K562 (cell line): ENCODE results near the gene UNC50. TPM values are rescaled to one million over a fixed set of nuclear protein-coding genes. Genes with fewer than 3 reads are reported as not detected.

ENCODE experiments used
- DIDO1 ChIP-seq: fragments of 450-650 bp; IDR thresholded peaks from 2 replicates; pipeline ENCODE4 v1.6.1; 2016; ENCODE audit warnings: low read depth, missing biosample characterization, missing genetic modification characterization
- FOXJ2 ChIP-seq: fragments of 200-800 bp; sonication (Bioruptor generic); IDR thresholded peaks from 2 replicates; pipeline ENCODE4 v1.6.1; 2016; ENCODE audit warnings: missing genetic modification characterization, missing compliant biosample characterization
- GABPB2 ChIP-seq: fragments of 250-450 bp; sonication (Bioruptor Pico); conservative IDR thresholded peaks from 2 replicates; pipeline ENCODE4 v1.5.1; 2021; ENCODE audit warnings: mild to moderate bottlenecking
- HDAC1 ChIP-seq, 2 experiments: fragments of 450-650 bp; IDR thresholded peaks; 2 replicates each; pipeline ENCODE4 v1.6.1; 2016 to 2017; ENCODE audit warnings: inconsistent platforms in 1 of 2, mild to moderate bottlenecking in 1 of 2, moderate library complexity in 1 of 2
- KLF13 ChIP-seq: fragments of 450-650 bp; IDR thresholded peaks from 2 replicates; pipeline ENCODE4 v1.6.1; 2016; ENCODE audit warnings: missing genetic modification characterization, low read depth, mild to moderate bottlenecking, missing compliant biosample characterization, moderate library complexity, borderline replicate concordance
- RFX7 ChIP-seq: fragments of 250-450 bp; sonication (Bioruptor Pico); IDR thresholded peaks from 2 replicates; pipeline ENCODE4 v1.5.1; 2021; ENCODE audit warnings: mild to moderate bottlenecking
- SUPT5H ChIP-seq: fragments of 450-650 bp; IDR thresholded peaks from 2 replicates; pipeline ENCODE4 v1.6.1; 2016
- ZNF764 ChIP-seq: fragments of 250-450 bp; sonication (Bioruptor Pico); IDR thresholded peaks from 2 replicates; pipeline ENCODE4 v1.4.0; 2020; ENCODE audit warnings: low read depth, mild to moderate bottlenecking, moderate library complexity
- polyA plus RNA-seq, 8 experiments: library from polyadenylated mRNA; depleted of rRNA in 4 of 8; stranded (reverse) in 5 of 8; unstranded in 3 of 8; fragments of >200 nt; fragmentation: Nextera tagmentation in 2 of 8; fragmentation: Illumina TruSeq in 1 of 8; extraction: Ambion mirVana in 2 of 8; extraction: Trizol in 1 of 8; gene quantifications; 2 replicates each; pipeline versions ENCODE4 v1.2.1 to v1.2.3, GENCODE V29; 2011 to 2014; ENCODE audit warnings: inconsistent platforms in 1 of 8, missing spikeins in 1 of 8
- total RNA-seq, 7 experiments: library from RNA; depleted of rRNA in 6 of 7; stranded (reverse); fragments of >200 nt in 6 of 7; fragmentation: Illumina TruSeq in 2 of 7; extraction: Trizol in 2 of 7; gene quantifications; 2 replicates each; pipeline versions ENCODE4 v1.2.1 to v1.2.3, GENCODE V29; 2011 to 2021; ENCODE audit warnings: low replicate concordance in 1 of 7
- TF ChIP-seq, protein P1 (sequence below): sonication (generic); formaldehyde crosslinking; IDR thresholded peaks from 2 replicates; pipeline ENCODE4 v1.8.0; 2023; ENCODE audit warnings: missing genetic modification reagents, mild to moderate bottlenecking, borderline replicate concordance
- TF ChIP-seq, protein P2 (sequence below): fragments of 450-650 bp; IDR thresholded peaks from 2 replicates; pipeline ENCODE4 v1.6.1; 2016
- TF ChIP-seq, protein P3 (sequence below): sonication (generic); formaldehyde crosslinking; IDR thresholded peaks from 2 replicates; pipeline ENCODE4 v1.8.1; 2023; ENCODE audit warnings: mild to moderate bottlenecking, missing genetic modification reagents
- TF ChIP-seq, protein P4 (sequence below): fragments of 450-650 bp; IDR thresholded peaks from 2 replicates; pipeline ENCODE4 v1.6.1; 2016; ENCODE audit warnings: borderline replicate concordance
- TF ChIP-seq, protein P5 (sequence below): fragments of 450-650 bp; IDR thresholded peaks from one replicate; pipeline ENCODE4 v1.6.1; 2018; ENCODE audit warnings: mild to moderate bottlenecking, moderate library complexity; ENCODE audit not compliant: partially characterized antibody

Gene UNC50
- total and polyA plus RNA-seq, 9 of the 15 experiments (the other 6 are each of a cell fraction or from before 2014, with no cell fraction given), result 30.0 to 52.9 (median 35.9) TPM

DNA sequence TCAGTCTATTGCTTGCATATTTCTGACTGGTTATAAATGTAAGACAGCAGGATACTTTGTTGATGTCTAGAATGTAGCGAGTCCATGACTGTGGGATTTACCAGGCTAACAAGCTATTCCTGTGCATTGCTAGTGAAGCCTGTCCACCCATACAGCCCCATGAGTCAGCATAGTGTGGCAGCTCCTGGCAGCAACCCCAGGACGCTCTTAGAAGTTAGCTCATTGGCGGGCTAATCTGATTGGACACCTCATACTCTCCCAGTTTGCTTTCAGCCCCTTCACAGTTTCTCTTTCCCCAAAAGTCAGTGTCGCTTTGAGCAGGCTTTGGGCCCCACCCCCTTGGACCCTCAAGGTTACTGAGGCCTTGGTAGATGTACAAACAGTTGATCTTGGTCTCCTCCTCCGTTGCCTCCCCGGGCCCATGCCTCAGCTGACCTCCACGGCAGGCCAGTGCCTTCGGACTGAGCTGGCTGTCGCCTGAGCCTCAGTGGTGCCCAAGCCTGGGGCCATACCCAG, 48.1 kb upstream of the UNC50 start (continued):
- TF ChIP-seq, protein P1, sequence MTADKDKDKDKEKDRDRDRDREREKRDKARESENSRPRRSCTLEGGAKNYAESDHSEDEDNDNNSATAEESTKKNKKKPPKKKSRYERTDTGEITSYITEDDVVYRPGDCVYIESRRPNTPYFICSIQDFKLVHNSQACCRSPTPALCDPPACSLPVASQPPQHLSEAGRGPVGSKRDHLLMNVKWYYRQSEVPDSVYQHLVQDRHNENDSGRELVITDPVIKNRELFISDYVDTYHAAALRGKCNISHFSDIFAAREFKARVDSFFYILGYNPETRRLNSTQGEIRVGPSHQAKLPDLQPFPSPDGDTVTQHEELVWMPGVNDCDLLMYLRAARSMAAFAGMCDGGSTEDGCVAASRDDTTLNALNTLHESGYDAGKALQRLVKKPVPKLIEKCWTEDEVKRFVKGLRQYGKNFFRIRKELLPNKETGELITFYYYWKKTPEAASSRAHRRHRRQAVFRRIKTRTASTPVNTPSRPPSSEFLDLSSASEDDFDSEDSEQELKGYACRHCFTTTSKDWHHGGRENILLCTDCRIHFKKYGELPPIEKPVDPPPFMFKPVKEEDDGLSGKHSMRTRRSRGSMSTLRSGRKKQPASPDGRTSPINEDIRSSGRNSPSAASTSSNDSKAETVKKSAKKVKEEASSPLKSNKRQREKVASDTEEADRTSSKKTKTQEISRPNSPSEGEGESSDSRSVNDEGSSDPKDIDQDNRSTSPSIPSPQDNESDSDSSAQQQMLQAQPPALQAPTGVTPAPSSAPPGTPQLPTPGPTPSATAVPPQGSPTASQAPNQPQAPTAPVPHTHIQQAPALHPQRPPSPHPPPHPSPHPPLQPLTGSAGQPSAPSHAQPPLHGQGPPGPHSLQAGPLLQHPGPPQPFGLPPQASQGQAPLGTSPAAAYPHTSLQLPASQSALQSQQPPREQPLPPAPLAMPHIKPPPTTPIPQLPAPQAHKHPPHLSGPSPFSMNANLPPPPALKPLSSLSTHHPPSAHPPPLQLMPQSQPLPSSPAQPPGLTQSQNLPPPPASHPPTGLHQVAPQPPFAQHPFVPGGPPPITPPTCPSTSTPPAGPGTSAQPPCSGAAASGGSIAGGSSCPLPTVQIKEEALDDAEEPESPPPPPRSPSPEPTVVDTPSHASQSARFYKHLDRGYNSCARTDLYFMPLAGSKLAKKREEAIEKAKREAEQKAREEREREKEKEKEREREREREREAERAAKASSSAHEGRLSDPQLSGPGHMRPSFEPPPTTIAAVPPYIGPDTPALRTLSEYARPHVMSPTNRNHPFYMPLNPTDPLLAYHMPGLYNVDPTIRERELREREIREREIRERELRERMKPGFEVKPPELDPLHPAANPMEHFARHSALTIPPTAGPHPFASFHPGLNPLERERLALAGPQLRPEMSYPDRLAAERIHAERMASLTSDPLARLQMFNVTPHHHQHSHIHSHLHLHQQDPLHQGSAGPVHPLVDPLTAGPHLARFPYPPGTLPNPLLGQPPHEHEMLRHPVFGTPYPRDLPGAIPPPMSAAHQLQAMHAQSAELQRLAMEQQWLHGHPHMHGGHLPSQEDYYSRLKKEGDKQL (CRISPR knock-in tag), result no peak
- no peak for TF ChIP-seq DIDO1 (tag)
- TF ChIP-seq FOXJ2, result no peak
- no peak; the same call in 1 of the 2 replicates for TF ChIP-seq KLF13 (tag)
- no peak for TF ChIP-seq RFX7 (CRISPR knock-in tag)
- TF ChIP-seq ZNF764 (CRISPR knock-in tag), result no peak
- 0 out of 4 replicates have a peak, but pooled peaks of 1 of the 2 experiments have one; percentile 20 for TF ChIP-seq HDAC1 (IDR thresholded peaks at IDR 0.05)
- TF ChIP-seq, protein P2, sequence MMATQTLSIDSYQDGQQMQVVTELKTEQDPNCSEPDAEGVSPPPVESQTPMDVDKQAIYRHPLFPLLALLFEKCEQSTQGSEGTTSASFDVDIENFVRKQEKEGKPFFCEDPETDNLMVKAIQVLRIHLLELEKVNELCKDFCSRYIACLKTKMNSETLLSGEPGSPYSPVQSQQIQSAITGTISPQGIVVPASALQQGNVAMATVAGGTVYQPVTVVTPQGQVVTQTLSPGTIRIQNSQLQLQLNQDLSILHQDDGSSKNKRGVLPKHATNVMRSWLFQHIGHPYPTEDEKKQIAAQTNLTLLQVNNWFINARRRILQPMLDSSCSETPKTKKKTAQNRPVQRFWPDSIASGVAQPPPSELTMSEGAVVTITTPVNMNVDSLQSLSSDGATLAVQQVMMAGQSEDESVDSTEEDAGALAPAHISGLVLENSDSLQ, result peak; percentile 43; the same call in 1 of the 2 replicates
- no peak for TF ChIP-seq GABPB2 (CRISPR knock-in tag)
- TF ChIP-seq, protein P3, sequence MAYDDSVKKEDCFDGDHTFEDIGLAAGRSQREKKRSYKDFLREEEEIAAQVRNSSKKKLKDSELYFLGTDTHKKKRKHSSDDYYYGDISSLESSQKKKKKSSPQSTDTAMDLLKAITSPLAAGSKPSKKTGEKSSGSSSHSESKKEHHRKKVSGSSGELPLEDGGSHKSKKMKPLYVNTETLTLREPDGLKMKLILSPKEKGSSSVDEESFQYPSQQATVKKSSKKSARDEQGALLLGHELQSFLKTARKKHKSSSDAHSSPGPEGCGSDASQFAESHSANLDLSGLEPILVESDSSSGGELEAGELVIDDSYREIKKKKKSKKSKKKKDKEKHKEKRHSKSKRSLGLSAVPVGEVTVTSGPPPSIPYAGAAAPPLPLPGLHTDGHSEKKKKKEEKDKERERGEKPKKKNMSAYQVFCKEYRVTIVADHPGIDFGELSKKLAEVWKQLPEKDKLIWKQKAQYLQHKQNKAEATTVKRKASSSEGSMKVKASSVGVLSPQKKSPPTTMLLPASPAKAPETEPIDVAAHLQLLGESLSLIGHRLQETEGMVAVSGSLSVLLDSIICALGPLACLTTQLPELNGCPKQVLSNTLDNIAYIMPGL (CRISPR knock-in tag), result no peak
- TF ChIP-seq, protein P4, sequence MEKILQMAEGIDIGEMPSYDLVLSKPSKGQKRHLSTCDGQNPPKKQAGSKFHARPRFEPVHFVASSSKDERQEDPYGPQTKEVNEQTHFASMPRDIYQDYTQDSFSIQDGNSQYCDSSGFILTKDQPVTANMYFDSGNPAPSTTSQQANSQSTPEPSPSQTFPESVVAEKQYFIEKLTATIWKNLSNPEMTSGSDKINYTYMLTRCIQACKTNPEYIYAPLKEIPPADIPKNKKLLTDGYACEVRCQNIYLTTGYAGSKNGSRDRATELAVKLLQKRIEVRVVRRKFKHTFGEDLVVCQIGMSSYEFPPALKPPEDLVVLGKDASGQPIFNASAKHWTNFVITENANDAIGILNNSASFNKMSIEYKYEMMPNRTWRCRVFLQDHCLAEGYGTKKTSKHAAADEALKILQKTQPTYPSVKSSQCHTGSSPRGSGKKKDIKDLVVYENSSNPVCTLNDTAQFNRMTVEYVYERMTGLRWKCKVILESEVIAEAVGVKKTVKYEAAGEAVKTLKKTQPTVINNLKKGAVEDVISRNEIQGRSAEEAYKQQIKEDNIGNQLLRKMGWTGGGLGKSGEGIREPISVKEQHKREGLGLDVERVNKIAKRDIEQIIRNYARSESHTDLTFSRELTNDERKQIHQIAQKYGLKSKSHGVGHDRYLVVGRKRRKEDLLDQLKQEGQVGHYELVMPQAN, result no peak
- TF ChIP-seq, protein P5, sequence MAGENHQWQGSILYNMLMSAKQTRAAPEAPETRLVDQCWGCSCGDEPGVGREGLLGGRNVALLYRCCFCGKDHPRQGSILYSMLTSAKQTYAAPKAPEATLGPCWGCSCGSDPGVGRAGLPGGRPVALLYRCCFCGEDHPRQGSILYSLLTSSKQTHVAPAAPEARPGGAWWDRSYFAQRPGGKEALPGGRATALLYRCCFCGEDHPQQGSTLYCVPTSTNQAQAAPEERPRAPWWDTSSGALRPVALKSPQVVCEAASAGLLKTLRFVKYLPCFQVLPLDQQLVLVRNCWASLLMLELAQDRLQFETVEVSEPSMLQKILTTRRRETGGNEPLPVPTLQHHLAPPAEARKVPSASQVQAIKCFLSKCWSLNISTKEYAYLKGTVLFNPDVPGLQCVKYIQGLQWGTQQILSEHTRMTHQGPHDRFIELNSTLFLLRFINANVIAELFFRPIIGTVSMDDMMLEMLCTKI, result no peak
- TF ChIP-seq SUPT5H, result 0 out of 2 replicates have a peak, but pooled peaks have one; percentile 33
